ENCODE results near the gene YPEL2. TPM values are rescaled to one million over a fixed set of nuclear protein-coding genes. Genes with fewer than 3 reads are reported as not detected.
A peak's percentile ranks its signal among the peaks of the same experiment; 100 is the strongest.

The YPEL2 gene
- total RNA-seq, 2 donors from 2014 or later: 12.8 to 40.3 TPM

GRCh38 chr17:59425085-59425931 is 93.9 kb downstream of the YPEL2 start:
- H3K4me1 ChIP-seq (replicated peaks): no peaks in the 10 kb centered on the region

GRCh38 chr17:59426031-59426430 is 94.6 kb downstream of the YPEL2 start:
- no peaks in the 10 kb centered on the region for H3K4me1 ChIP-seq (replicated peaks)
- H3K4me3 ChIP-seq: no peak overlapping the region
- peak overlapping the region; percentile 28 to 64 for H3K27ac ChIP-seq
- no peak for TF ChIP-seq POLR2AphosphoS5 (IDR thresholded peaks at IDR 0.05)
- H3K27me3 ChIP-seq (replicated peaks; ENCODE audit: insufficient read depth): no peaks in the 10 kb centered on the region
- no peaks in the 10 kb centered on the region for H3K36me3 ChIP-seq
- intact Hi-C loops (cut with DNase I): loop anchor here (5.0 kb wide), 1 partner anchor 49 kb away; no protein-coding TSS in a partner anchor
- H3K9me3 ChIP-seq: no peaks in the 10 kb centered on the region
- DNase-seq (ENCODE audit: low spot score): no peak
- WGBS: 88% methylated on average over 9 of the region's 9 CpGs

More at GRCh38 chr17:59425085-59425931, 93.9 kb downstream of the YPEL2 start:
- TF ChIP-seq POLR2AphosphoS5 (IDR thresholded peaks at IDR 0.05) (no peak), POLR2A (IDR thresholded peaks at IDR 0.05) (no peak), CTCF (IDR thresholded peaks at IDR 0.05) (no peak)
- Histone ChIP-seq H3K27ac (peak overlapping the region; percentile 28 to 64), H3K27me3 (replicated peaks; ENCODE audit: insufficient read depth) (no peaks in the 10 kb centered on the region), H3K36me3 (no peaks in the 10 kb centered on the region), H3K9me3 (no peaks in the 10 kb centered on the region), H3K4me3 (no peak overlapping the region)
- DNase-seq (ENCODE audit: low spot score): no peak
- intact Hi-C loops (cut with DNase I): loop anchor here (5.0 kb wide), 1 partner anchor 48 kb away; no protein-coding TSS in a partner anchor
- 58% methylated on average over 16 of the region's 16 CpGs for WGBS

GRCh38 chr17:59427425-59427921 is 96.0 kb downstream of the YPEL2 start:
- no peaks in the 10 kb centered on the region for H3K9me3 ChIP-seq
- H3K27ac ChIP-seq: peak overlapping the region in 1 of 2 donors; percentile 14
- no peaks in the 10 kb centered on the region for H3K27me3 ChIP-seq (replicated peaks; ENCODE audit: insufficient read depth)
- TF ChIP-seq CTCF (IDR thresholded peaks at IDR 0.05): no peak
- no peak for TF ChIP-seq POLR2AphosphoS5 (IDR thresholded peaks at IDR 0.05)
- no peak for TF ChIP-seq POLR2A (IDR thresholded peaks at IDR 0.05)
- no peaks in the 10 kb centered on the region for H3K36me3 ChIP-seq
- no peak for DNase-seq (ENCODE audit: low spot score)
- no peaks in the 10 kb centered on the region for H3K4me1 ChIP-seq (replicated peaks)
- no peak overlapping the region for H3K4me3 ChIP-seq
- WGBS: 47% methylated on average over 5 of the region's 5 CpGs
- intact Hi-C loops (cut with DNase I): loop anchor here (5.0 kb wide), 1 partner anchor 50 kb away; no protein-coding TSS in a partner anchor

- TF ChIP-seq POLR2A (IDR thresholded peaks at IDR 0.05) (no peak), POLR2AphosphoS5 (IDR thresholded peaks at IDR 0.05) (no peak), CTCF (IDR thresholded peaks at IDR 0.05) (no peak)
Measured at GRCh38 chr17:59427996-59428395, 96.5 kb downstream of the YPEL2 start.

GRCh38 chr17:59428916-59429485 is 97.5 kb downstream of the YPEL2 start:
- TF ChIP-seq POLR2AphosphoS5 (IDR thresholded peaks at IDR 0.05) (no peak), POLR2A (IDR thresholded peaks at IDR 0.05) (no peak), CTCF (IDR thresholded peaks at IDR 0.05) (no peak)
- no peaks in the 10 kb centered on the region for H3K27me3 ChIP-seq (replicated peaks; ENCODE audit: insufficient read depth)
- no peak for DNase-seq (ENCODE audit: low spot score)
- intact Hi-C loops (cut with DNase I): loop anchor here (5.0 kb wide), 1 partner anchor 52 kb away; no protein-coding TSS in a partner anchor
- no peak overlapping the region for H3K4me3 ChIP-seq
- H3K27ac ChIP-seq: no peak overlapping the region
- no peaks in the 10 kb centered on the region for H3K4me1 ChIP-seq (replicated peaks)
- no peaks in the 10 kb centered on the region for H3K36me3 ChIP-seq
- H3K9me3 ChIP-seq: no peaks in the 10 kb centered on the region
- WGBS: 53% methylated on average over 6 of the region's 6 CpGs

More at GRCh38 chr17:59427996-59428395, 96.5 kb downstream of the YPEL2 start:
- WGBS: 54% methylated on average over 9 of the region's 9 CpGs
- no peak for DNase-seq (ENCODE audit: low spot score)
- no peak overlapping the region for H3K27ac ChIP-seq
- intact Hi-C loops (cut with DNase I): loop anchor here (5.0 kb wide), 1 partner anchor 51 kb away; no protein-coding TSS in a partner anchor
- H3K4me1 ChIP-seq (replicated peaks): no peaks in the 10 kb centered on the region
- no peaks in the 10 kb centered on the region for H3K36me3 ChIP-seq
- H3K9me3 ChIP-seq: no peaks in the 10 kb centered on the region
- H3K4me3 ChIP-seq: no peak overlapping the region
- H3K27me3 ChIP-seq (replicated peaks; ENCODE audit: insufficient read depth): no peaks in the 10 kb centered on the region

Data from prostate gland (tissue), 2 donors.